Osteoblast (primary cell): Measurements from ENCODE around the gene CRIP3. TPM values are rescaled to one million over a fixed set of nuclear protein-coding genes. Genes with fewer than 3 reads are reported as not detected.

Experiments used
- DNase-seq: peaks from one replicate; pipeline ENCODE4 v3.0.0; 2011; ENCODE audit warnings: low spot score, mixed read lengths; ENCODE audit not compliant: insufficient read length; ENCODE audit errors: missing footprints
- H2AFZ ChIP-seq: 2 replicates; pipeline ENCODE4 v1.6.0; 2011; ENCODE audit warnings: mild to moderate bottlenecking, low read length
- H3K27ac ChIP-seq: 2 replicates; pipeline ENCODE4 v1.5.1; 2011; ENCODE audit warnings: mild to moderate bottlenecking, low read depth, low read length, moderate library complexity
- H3K27me3 ChIP-seq: 2 replicates; pipeline ENCODE4 v1.6.0; 2012; ENCODE audit warnings: mild to moderate bottlenecking, control low read depth, inconsistent platforms, low read length, moderate library complexity; ENCODE audit not compliant: insufficient read depth
- H3K36me3 ChIP-seq: 2 replicates; pipeline ENCODE4 v1.5.1; 2011; ENCODE audit warnings: mild to moderate bottlenecking, low read length, control low read depth, moderate library complexity; ENCODE audit not compliant: insufficient read depth
- H3K4me1 ChIP-seq: 2 replicates; pipeline ENCODE4 v1.5.1; 2011; ENCODE audit warnings: mild to moderate bottlenecking, low read length, control low read depth, moderate library complexity; ENCODE audit not compliant: insufficient read depth
- H3K4me2 ChIP-seq: 2 replicates; pipeline ENCODE4 v1.6.0; 2011; ENCODE audit warnings: mild to moderate bottlenecking, low read length; ENCODE audit not compliant: insufficient read depth
- H3K4me3 ChIP-seq: fragments of 200-600 bp; sonication (generic); 3 replicates; pipeline ENCODE4 v1.5.1; 2012; ENCODE audit warnings: mild to moderate bottlenecking, low read length, inconsistent platforms; ENCODE audit not compliant: insufficient read depth
- H3K79me2 ChIP-seq: 2 replicates; pipeline ENCODE4 v1.6.0; 2012; ENCODE audit warnings: mild to moderate bottlenecking, low read length, control low read depth, inconsistent platforms; ENCODE audit not compliant: insufficient read depth
- H3K9me3 ChIP-seq: 2 replicates; pipeline ENCODE4 v1.5.1; 2011; ENCODE audit warnings: low read depth, low read length, control low read depth
- H4K20me1 ChIP-seq: 2 replicates; pipeline ENCODE4 v1.6.0; 2012; ENCODE audit warnings: mild to moderate bottlenecking, low read length, control low read depth; ENCODE audit not compliant: insufficient read depth
- total RNA-seq: library from RNA; depleted of rRNA; stranded (reverse); fragments of >200 nt; gene quantifications from 2 replicates; pipeline ENCODE4 v1.2.3, GENCODE V29; 2012
- TF ChIP-seq, protein P1 (sequence below): IDR thresholded peaks from 2 replicates; pipeline ENCODE4 v1.5.1; 2011; ENCODE audit warnings: mild to moderate bottlenecking, low read depth, low read length, moderate library complexity; ENCODE audit errors: extremely low read depth

Gene CRIP3
- total RNA-seq, 1 donor: not detected

DNA sequence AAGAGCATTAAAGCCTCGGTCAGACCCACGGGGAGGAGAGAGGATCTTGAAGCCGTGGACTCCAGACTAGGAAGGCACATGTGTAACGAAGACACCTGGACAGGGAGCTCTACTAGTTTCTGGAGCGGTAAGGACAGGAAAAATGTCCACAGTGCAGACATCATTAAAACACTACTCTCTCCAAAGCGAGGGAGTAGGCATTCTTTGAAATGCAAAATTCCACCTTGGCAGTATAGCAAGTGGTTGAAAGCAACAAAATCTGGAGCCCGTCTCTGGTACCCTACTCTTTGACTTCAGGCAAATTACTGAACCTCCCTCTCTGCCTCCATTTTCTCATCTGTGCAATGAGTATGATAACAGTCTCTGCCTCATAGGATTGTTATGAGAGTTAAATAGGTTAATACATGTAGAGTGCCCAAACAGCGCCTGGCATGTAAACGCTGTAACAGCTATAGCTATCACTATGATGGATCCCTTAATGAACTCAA is 408 bp upstream of the CRIP3 start:
- H3K9me3 ChIP-seq: no peaks in the 10 kb centered on the region
- peak overlapping the region; percentile 53 for H2AFZ ChIP-seq
- no peaks in the 10 kb centered on the region for H3K79me2 ChIP-seq
- H3K4me3 ChIP-seq: peak overlapping the region; percentile 67
- no peaks in the 10 kb centered on the region for H3K36me3 ChIP-seq
- TF ChIP-seq, protein P1, sequence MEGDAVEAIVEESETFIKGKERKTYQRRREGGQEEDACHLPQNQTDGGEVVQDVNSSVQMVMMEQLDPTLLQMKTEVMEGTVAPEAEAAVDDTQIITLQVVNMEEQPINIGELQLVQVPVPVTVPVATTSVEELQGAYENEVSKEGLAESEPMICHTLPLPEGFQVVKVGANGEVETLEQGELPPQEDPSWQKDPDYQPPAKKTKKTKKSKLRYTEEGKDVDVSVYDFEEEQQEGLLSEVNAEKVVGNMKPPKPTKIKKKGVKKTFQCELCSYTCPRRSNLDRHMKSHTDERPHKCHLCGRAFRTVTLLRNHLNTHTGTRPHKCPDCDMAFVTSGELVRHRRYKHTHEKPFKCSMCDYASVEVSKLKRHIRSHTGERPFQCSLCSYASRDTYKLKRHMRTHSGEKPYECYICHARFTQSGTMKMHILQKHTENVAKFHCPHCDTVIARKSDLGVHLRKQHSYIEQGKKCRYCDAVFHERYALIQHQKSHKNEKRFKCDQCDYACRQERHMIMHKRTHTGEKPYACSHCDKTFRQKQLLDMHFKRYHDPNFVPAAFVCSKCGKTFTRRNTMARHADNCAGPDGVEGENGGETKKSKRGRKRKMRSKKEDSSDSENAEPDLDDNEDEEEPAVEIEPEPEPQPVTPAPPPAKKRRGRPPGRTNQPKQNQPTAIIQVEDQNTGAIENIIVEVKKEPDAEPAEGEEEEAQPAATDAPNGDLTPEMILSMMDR: no peak
- H3K4me2 ChIP-seq: peak overlapping the region; percentile 84
- H3K27ac ChIP-seq: no peak overlapping the region
- DNase-seq: no peak
- no peaks in the 10 kb centered on the region for H4K20me1 ChIP-seq
- peaks cover 10% of the 10 kb centered on the region for H3K4me1 ChIP-seq
- H3K27me3 ChIP-seq: peaks cover 3% of the 10 kb centered on the region

DNA sequence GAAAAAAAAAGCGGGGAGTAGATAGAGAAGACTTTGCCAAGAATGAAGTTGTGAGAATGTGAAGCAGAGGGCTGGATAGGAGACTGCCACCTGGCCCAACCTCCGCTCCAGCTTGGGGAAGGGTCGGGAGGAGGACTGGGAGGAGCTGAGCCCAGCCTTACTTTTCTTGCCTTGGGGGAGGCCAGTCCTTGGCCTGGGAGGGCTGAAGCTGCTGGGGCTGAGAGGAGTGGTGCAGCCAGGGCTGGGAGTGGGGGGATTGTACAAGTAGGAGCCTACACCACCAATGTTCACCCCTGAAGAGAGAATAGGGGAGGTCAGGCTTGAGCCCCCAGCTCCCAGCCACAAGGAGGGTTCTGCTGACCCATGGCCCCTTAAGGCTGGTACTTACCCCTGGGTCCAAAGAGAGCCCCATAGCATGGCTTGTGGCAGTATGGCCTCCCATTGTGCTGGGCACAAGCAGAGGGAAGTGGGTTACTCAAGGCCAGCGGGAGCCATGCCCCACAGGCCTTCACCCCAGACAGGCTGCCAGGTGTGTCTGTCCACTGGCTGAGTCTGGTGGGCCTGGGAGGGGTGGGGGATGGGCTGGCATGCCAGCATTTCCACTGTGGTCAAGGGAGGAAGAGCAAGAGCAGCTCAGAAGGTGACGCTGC is 1.1 kb downstream of the CRIP3 start:
- no peaks in the 10 kb centered on the region for H3K9me3 ChIP-seq
- no peaks in the 10 kb centered on the region for H3K79me2 ChIP-seq
- H3K4me1 ChIP-seq: peaks cover 10% of the 10 kb centered on the region
- no peaks in the 10 kb centered on the region for H3K36me3 ChIP-seq
- no peaks in the 10 kb centered on the region for H4K20me1 ChIP-seq
- no peak overlapping the region for H3K4me2 ChIP-seq
- H3K4me3 ChIP-seq: no peak overlapping the region
- no peak overlapping the region for H2AFZ ChIP-seq
- DNase-seq: no peak
- peaks cover 4% of the 10 kb centered on the region for H3K27me3 ChIP-seq
- TF ChIP-seq, protein P1: no peak
- H3K27ac ChIP-seq: no peak overlapping the region

DNA sequence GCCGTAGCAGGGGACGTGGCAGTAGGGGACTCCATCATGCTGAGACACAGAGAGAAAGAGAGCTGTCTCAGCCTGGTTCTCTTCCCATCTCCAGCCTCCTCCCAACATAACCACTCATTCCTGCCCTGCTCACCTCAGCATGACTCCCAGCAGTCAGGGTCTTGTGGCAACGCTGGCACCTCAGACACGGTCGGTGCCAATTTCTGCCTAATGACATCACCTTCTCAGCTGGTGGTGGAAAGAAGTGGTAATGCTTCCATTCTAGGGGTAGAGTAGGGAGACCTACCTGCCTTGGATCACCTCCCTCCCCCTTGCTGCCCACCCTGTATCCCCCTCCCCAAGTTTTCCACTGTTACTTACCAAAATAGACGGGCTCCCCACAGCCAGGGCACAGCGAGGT is 2.5 kb downstream of the CRIP3 start:
- no peak overlapping the region for H2AFZ ChIP-seq
- H3K4me1 ChIP-seq: peaks cover 10% of the 10 kb centered on the region
- H3K9me3 ChIP-seq: no peaks in the 10 kb centered on the region
- no peaks in the 10 kb centered on the region for H4K20me1 ChIP-seq
- no peak for DNase-seq
- H3K36me3 ChIP-seq: no peaks in the 10 kb centered on the region
- H3K27ac ChIP-seq: no peak overlapping the region
- H3K4me2 ChIP-seq: no peak overlapping the region
- no peaks in the 10 kb centered on the region for H3K79me2 ChIP-seq
- H3K4me3 ChIP-seq: no peak overlapping the region
- peaks cover 15% of the 10 kb centered on the region for H3K27me3 ChIP-seq
- TF ChIP-seq, protein P1: no peak

DNA sequence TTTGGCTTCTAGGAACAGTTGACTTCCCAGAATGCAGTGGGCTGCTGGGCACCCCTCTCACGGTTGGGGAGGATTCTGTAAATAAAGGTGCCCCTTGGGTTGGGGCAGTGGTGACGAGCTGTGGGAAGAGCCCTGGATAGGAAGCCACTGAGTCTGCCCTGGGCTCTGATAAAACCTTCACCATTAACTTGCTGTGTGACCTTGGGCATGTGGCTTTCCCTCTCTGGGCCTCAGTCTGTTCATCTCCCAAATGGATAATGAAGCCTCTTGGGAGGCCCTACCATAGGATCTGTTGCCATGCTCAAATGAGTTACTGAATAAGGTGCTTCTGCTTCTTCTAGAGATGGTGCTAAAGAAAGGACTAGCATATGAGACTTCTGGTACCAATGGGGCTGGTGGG is 3.7 kb downstream of the CRIP3 start:
- no peak for DNase-seq
- Histone ChIP-seq H3K4me1 (peaks cover 10% of the 10 kb centered on the region), H3K27me3 (peaks cover 26% of the 10 kb centered on the region), H2AFZ (no peak overlapping the region), H3K36me3 (no peaks in the 10 kb centered on the region), H3K27ac (no peak overlapping the region), H4K20me1 (no peaks in the 10 kb centered on the region), H3K4me3 (no peak overlapping the region), H3K9me3 (no peaks in the 10 kb centered on the region), H3K79me2 (no peaks in the 10 kb centered on the region), H3K4me2 (no peak overlapping the region)
- TF ChIP-seq, protein P1: no peak
